ENCODE data around the gene PGP. TPM values are rescaled to one million over a fixed set of nuclear protein-coding genes. Genes with fewer than 3 reads are reported as not detected.
A peak's percentile ranks its signal among the peaks of the same experiment; 100 is the strongest.

Gene PGP
- total RNA-seq, 2 experiments from 2014 or later, result 19.8 to 20.1 TPM

DNA sequence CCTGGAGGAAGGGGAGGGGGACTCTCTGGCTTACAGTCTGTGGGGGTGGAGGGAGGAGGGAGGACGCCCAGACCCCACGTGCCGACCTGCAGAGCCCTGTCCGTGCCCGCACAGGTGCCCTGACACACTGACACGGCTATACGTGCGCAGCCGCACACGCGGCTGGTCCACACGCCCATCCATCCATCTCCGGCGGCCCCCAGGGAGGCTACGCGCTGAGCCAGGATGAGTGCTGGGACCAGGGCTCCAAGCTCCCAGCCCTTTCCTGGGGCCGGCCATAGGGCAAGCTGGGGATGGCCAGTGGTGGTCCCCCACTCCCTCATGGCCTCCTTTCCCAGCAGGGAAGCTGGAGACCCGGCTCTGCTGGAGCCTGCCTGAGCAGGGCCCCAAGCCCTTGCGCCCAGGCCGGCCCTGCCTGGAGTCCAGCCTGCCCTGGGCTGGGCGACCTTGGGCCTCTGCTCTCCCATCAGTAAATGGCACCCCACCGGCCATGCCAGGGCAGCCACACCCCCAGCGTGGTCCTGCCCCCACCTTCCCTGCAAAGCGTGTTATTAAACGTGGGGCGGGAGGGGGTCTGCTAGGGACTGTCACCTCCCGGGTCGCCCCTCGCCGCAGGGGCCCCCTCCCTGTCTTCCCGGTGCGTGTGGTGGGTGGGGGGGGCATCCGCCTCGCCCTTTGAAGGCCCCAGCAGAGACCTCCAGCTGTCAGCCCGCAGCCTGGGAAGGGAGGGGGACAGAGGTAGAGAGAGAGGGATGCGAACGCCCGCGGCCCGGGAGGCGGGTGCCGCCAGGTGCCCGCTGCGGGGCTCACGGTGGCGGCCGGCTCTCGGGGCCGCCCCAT lies 19.1 kb downstream of the PGP start:
- Mint-ChIP-seq H3K4me1 (ENCODE audit: low read depth) (peaks cover 3% of the 10 kb centered on the region), H3K4me3 (peak overlapping the region; percentile 55), H3K27me3 (peaks cover 23% of the 10 kb centered on the region), H3K27ac (no peak overlapping the region), H3K36me3 (ENCODE audit: low read depth) (no peaks in the 10 kb centered on the region), H3K9me3 (no peaks in the 10 kb centered on the region)
- no peak for TF ChIP-seq CTCF (IDR thresholded peaks at IDR 0.05)
- ATAC-seq, result peak; percentile 25
- no peak for DNase-seq
- intact Hi-C loops (cut with micrococcal nuclease), result no loop called here
- CTCF ChIA-PET, result interaction anchor here (1.1 to 3.9 kb wide), 18 partner anchors 8 to 395 kb away, joined by 3 to 24 read pairs (median 5); partner anchors contain the start of genes CCNF and ECI1
- POLR2A ChIA-PET, result interaction anchor here (0.9 to 2.8 kb wide), 6 partner anchors 8 to 56 kb away, joined by 3 to 18 read pairs (median 5); partner anchors contain the start of genes ECI1 and TRAF7

GRCh38 chr16:2194852-2195321 lies 19.8 kb downstream of the PGP start:
- ChIA-PET POLR2A (interaction anchor here (0.8 to 2.8 kb wide), 7 partner anchors 9 to 63 kb away, joined by 3 to 18 read pairs (median 4); partner anchors contain the start of genes ECI1 and TRAF7), CTCF (interaction anchor here (0.9 to 3.9 kb wide), 22 partner anchors 9 to 395 kb away, joined by 3 to 24 read pairs (median 4); partner anchors contain the start of genes CCNF and ECI1)
- H3K27ac Mint-ChIP-seq, result no peak overlapping the region
- peak; percentile 75 for DNase-seq
- H3K27me3 Mint-ChIP-seq, result peaks cover 23% of the 10 kb centered on the region
- no peaks in the 10 kb centered on the region for H3K36me3 Mint-ChIP-seq (ENCODE audit: low read depth)
- intact Hi-C loops (cut with micrococcal nuclease), result no loop called here
- peak; percentile 77 for ATAC-seq
- H3K9me3 Mint-ChIP-seq, result no peaks in the 10 kb centered on the region
- peak; percentile 63 for TF ChIP-seq CTCF (IDR thresholded peaks at IDR 0.05)
- peaks cover 3% of the 10 kb centered on the region for H3K4me1 Mint-ChIP-seq (ENCODE audit: low read depth)
- H3K4me3 Mint-ChIP-seq, result peak overlapping the region; percentile 55

- no peak overlapping the region for H3K27ac Mint-ChIP-seq
- ChIA-PET CTCF (interaction anchor here (0.9 to 3.9 kb wide), 22 partner anchors 8 to 396 kb away, joined by 3 to 24 read pairs (median 4); partner anchors contain the start of genes CCNF and ECI1), POLR2A (interaction anchor here (0.8 to 2.8 kb wide), 8 partner anchors 10 to 63 kb away, joined by 3 to 18 read pairs (median 4); partner anchors contain the start of genes ECI1 and TRAF7)
- no peaks in the 10 kb centered on the region for H3K36me3 Mint-ChIP-seq (ENCODE audit: low read depth)
- peaks cover 3% of the 10 kb centered on the region for H3K4me1 Mint-ChIP-seq (ENCODE audit: low read depth)
- ATAC-seq (no peak), DNase-seq (peak; percentile 68)
- H3K27me3 Mint-ChIP-seq, result peaks cover 23% of the 10 kb centered on the region
- H3K9me3 Mint-ChIP-seq, result no peaks in the 10 kb centered on the region
- intact Hi-C loops (cut with micrococcal nuclease), result no loop called here
- TF ChIP-seq CTCF (IDR thresholded peaks at IDR 0.05), result no peak
- no peak overlapping the region for H3K4me3 Mint-ChIP-seq
Measured at GRCh38 chr16:2194166-2194834, 20.3 kb downstream of the PGP start.

DNA sequence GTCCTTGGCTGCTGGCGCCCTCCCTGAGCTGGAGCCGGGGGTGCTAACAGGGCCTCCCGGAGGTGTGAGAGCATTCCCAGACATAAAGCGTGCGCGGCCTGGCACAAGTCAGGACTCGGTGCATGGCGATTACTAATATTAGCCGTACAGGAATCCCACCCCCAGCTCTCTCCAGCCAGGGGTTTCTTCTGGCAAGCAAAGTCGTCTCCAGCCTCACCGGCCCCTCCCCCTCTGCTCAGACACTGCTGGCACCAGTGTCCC lies 23.3 kb downstream of the PGP start:
- DNase-seq (no peak), ATAC-seq (no peak)
- no peaks in the 10 kb centered on the region for H3K9me3 Mint-ChIP-seq
- ChIA-PET POLR2A (interaction anchor here (1.0 to 1.6 kb wide), 2 partner anchors 10 to 14 kb away, joined by 3 to 7 read pairs; partner anchors contain the start of gene MLST8), CTCF (no interaction called here)
- no peak overlapping the region for H3K27ac Mint-ChIP-seq
- intact Hi-C loops (cut with micrococcal nuclease), result no loop called here
- TF ChIP-seq CTCF (IDR thresholded peaks at IDR 0.05), result no peak
- peaks cover 3% of the 10 kb centered on the region for H3K4me1 Mint-ChIP-seq (ENCODE audit: low read depth)
- peaks cover 11% of the 10 kb centered on the region for H3K27me3 Mint-ChIP-seq
- no peak overlapping the region for H3K4me3 Mint-ChIP-seq
- no peaks in the 10 kb centered on the region for H3K36me3 Mint-ChIP-seq (ENCODE audit: low read depth)

Measured in activated CD8-positive, alpha-beta T cell treated with anti-CD3 and anti-CD28 coated beads for 36 hours (primary cell).